OCI-LY7 (cell line): Measurements from ENCODE around the gene NELL1. TPM values are rescaled to one million over a fixed set of nuclear protein-coding genes. Genes with fewer than 3 reads are reported as not detected.

Experiments
- BruUV-seq: library from RNA; stranded (reverse); fragments of 400-500 nt; replicated peaks from 2 replicates; lab custom pipeline; 2021; lab: Mats Ljungman, UMichigan
- CTCF ChIA-PET: fragments of 300-600 bp; sonication (Branson Sonifier 250); formaldehyde crosslinking; loops from one replicate; lab custom pipeline; 2022; ENCODE audit warnings: antibody characterized with exemption; ENCODE audit not compliant: unreplicated experiment; lab: Charles Lee
- POLR2A ChIA-PET: fragments of 300-600 bp; sonication (Branson Sonifier 250); formaldehyde crosslinking; loops from one replicate; lab custom pipeline; 2022; ENCODE audit warnings: antibody characterized with exemption; lab: Charles Lee
- DNase-seq: peaks from one replicate; pipeline ENCODE4 v3.0.0-alpha.2; 2015; ENCODE audit warnings: low spot score
- H2AFZ ChIP-seq: fragments of 200-600 bp; sonication (generic), shearing (Covaris generic); 2 replicates; pipeline ENCODE4 v1.6.1; 2014; ENCODE audit warnings: mild to moderate bottlenecking, antibody characterized with exemption, low read length, moderate library complexity
- H3K27ac ChIP-seq: fragments of 200-600 bp; sonication (generic); 2 replicates; pipeline ENCODE4 v1.5.1; 2014; ENCODE audit warnings: mixed run types, low read depth, mild to moderate bottlenecking, moderate library complexity, low read length, inconsistent platforms; ENCODE audit not compliant: poor library complexity, severe bottlenecking
- H3K36me3 ChIP-seq: fragments of 200-600 bp; sonication (generic); 2 replicates; pipeline ENCODE4 v1.6.1; 2014; ENCODE audit warnings: mild to moderate bottlenecking, antibody characterized with exemption, low read length, moderate library complexity, mixed read lengths; ENCODE audit not compliant: insufficient read depth
- H3K4me1 ChIP-seq: fragments of 200-600 bp; sonication (generic); 2 replicates; pipeline ENCODE4 v1.5.1; 2014; ENCODE audit warnings: mild to moderate bottlenecking, low read length; ENCODE audit not compliant: insufficient read depth, poor library complexity, severe bottlenecking
- H3K4me2 ChIP-seq: fragments of 200-600 bp; sonication (generic); 2 replicates; pipeline ENCODE4 v1.6.1; 2014; ENCODE audit warnings: mild to moderate bottlenecking, low read length
- H3K4me3 ChIP-seq: fragments of 200-600 bp; sonication (generic); 2 replicates; pipeline ENCODE4 v1.5.1; 2014; ENCODE audit warnings: mild to moderate bottlenecking, low read depth, low read length; ENCODE audit not compliant: poor library complexity, severe bottlenecking
- H3K79me2 ChIP-seq: fragments of 200-600 bp; sonication (generic); 2 replicates; pipeline ENCODE4 v1.6.1; 2016; ENCODE audit warnings: low read depth, mild to moderate bottlenecking, low read length, moderate library complexity, mixed read lengths; ENCODE audit not compliant: insufficient read depth
- H3K9me2 ChIP-seq: fragments of 200-600 bp; sonication (generic); 2 replicates; pipeline ENCODE4 v1.6.1; 2016; ENCODE audit warnings: mild to moderate bottlenecking, low read length, mixed read lengths; ENCODE audit not compliant: insufficient read depth
- H3K9me3 ChIP-seq: fragments of 200-600 bp; sonication (generic); 2 replicates; pipeline ENCODE4 v1.6.1; 2014; ENCODE audit warnings: mild to moderate bottlenecking, mixed run types, low read length, mixed read lengths
- H4K20me1 ChIP-seq: fragments of 200-600 bp; sonication (generic); 2 replicates; pipeline ENCODE4 v1.6.1; 2014; ENCODE audit warnings: mild to moderate bottlenecking, antibody characterized with exemption, low read length, moderate library complexity, mixed read lengths; ENCODE audit not compliant: insufficient read depth
- EZH2phosphoT487 ChIP-seq: fragments of 200-600 bp; sonication (generic); IDR thresholded peaks from 2 replicates; pipeline ENCODE4 v1.6.1; 2018; ENCODE audit warnings: low read depth, borderline replicate concordance, mild to moderate bottlenecking, mixed run types, antibody characterized with exemption, low read length, moderate library complexity, mixed read lengths
- intact Hi-C: fragments of 100-400 bp; cut with micrococcal nuclease; formaldehyde crosslinking; loops from one replicate; pipeline ENCODE4 v1.10.0; 2022; ENCODE audit not compliant: unreplicated experiment
- total RNA-seq, 2 experiments: library from RNA; depleted of rRNA in 1 of 2; stranded (reverse); fragments of >200 nt in 1 of 2; shearing (Covaris generic) in 1 of 2; gene quantifications; 2 replicates each; pipeline ENCODE4 v1.2.3, GENCODE V29; 2014 to 2022
- TF ChIP-seq, protein P1 (sequence below): fragments of 200-600 bp; sonication (generic); conservative IDR thresholded peaks from 2 replicates; pipeline ENCODE4 v1.5.1; 2014; ENCODE audit warnings: mild to moderate bottlenecking, antibody characterized with exemption, low read length, moderate library complexity, mixed read lengths

Gene NELL1
- total RNA-seq, 2 experiments from 2014 or later: not detected

DNA sequence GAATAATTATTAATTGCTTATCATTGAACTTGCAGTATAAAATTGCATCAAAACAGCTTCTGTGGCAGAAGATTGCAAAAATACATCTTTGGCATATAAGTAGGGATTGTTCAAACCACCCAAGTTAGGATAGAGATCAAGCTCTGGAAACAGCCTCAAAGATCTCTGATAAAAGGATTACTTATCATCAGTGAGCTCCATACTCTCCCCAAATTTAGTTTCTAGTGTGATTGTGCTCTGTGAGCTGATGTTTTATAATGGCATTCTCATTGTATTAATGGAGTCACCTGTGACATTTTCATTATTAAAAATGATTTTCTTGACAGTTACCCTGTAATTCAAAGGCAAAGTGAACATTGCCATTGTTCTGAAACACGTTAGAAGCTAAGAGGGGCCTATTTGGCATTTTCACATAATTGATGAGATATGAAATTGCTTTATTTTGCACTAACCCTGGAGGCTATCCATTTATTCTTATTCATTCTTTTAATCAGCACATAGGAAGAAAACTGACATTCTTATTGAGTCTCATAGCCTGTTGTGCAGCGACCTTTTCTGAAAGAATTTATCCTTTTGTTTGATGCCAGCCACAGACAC, 897.2 kb downstream of the NELL1 start:
- Histone ChIP-seq H3K4me1 (peaks cover 23% of the 10 kb centered on the region), H2AFZ (peak overlapping the region; percentile 30; the same call in 1 of the 2 replicates), H3K27ac (no peak overlapping the region), H3K79me2 (no peaks in the 10 kb centered on the region), H3K4me2 (no peak overlapping the region), H4K20me1 (no peaks in the 10 kb centered on the region), H3K9me2 (no peaks in the 10 kb centered on the region), H3K9me3 (no peaks in the 10 kb centered on the region), H3K4me3 (no peak overlapping the region), H3K36me3 (no peaks in the 10 kb centered on the region)
- no peak for DNase-seq
- TF ChIP-seq, protein P1, sequence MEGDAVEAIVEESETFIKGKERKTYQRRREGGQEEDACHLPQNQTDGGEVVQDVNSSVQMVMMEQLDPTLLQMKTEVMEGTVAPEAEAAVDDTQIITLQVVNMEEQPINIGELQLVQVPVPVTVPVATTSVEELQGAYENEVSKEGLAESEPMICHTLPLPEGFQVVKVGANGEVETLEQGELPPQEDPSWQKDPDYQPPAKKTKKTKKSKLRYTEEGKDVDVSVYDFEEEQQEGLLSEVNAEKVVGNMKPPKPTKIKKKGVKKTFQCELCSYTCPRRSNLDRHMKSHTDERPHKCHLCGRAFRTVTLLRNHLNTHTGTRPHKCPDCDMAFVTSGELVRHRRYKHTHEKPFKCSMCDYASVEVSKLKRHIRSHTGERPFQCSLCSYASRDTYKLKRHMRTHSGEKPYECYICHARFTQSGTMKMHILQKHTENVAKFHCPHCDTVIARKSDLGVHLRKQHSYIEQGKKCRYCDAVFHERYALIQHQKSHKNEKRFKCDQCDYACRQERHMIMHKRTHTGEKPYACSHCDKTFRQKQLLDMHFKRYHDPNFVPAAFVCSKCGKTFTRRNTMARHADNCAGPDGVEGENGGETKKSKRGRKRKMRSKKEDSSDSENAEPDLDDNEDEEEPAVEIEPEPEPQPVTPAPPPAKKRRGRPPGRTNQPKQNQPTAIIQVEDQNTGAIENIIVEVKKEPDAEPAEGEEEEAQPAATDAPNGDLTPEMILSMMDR: no peak
- no peak for TF ChIP-seq EZH2phosphoT487
- intact Hi-C loops: no loop called here
- BruUV-seq: no TSS peak
- POLR2A ChIA-PET: interaction anchor here (1.8 kb wide), 1 partner anchor 11 kb away, joined by 6 read pairs; no protein-coding TSS in a partner anchor
- CTCF ChIA-PET: no interaction called here

DNA sequence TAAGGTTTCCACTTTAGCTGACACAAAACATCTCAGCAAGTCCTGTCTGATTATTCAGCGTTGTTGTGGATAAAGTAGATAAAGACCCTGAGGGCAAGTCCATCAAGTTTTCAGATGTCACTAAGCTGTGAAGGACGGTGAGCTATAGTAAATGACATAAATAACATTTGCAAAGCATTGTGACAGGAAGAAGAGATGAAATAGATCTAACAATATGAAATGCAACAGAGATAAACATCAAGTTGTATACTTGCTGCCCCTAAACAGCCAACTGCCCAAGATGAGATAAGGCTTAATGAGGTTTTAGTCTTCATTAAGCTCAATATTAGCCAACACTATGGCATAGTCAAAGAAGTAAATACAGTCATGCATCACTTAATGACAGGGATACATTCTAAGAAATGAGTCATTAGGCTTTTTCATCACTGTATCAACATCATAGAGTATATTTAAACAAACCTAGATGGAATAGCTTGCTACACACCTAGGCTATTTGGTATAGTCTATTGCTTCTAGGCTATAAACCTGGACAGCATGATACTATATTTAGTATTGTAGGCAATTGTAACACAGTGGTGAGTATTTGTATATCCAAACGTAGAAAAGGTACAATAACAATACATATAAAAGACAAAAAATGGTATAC, 898.4 kb downstream of the NELL1 start:
- no peak overlapping the region for H3K27ac ChIP-seq
- H3K9me3 ChIP-seq: no peaks in the 10 kb centered on the region
- peaks cover 23% of the 10 kb centered on the region for H3K4me1 ChIP-seq
- TF ChIP-seq, protein P1: no peak
- H2AFZ ChIP-seq: no peak overlapping the region
- no peaks in the 10 kb centered on the region for H4K20me1 ChIP-seq
- CTCF ChIA-PET: no interaction called here
- no peaks in the 10 kb centered on the region for H3K36me3 ChIP-seq
- POLR2A ChIA-PET: interaction anchor here (0.6 to 1.5 kb wide), 4 partner anchors 11 to 846 kb away, joined by 3 to 5 read pairs (median 4); no protein-coding TSS in a partner anchor
- BruUV-seq: no TSS peak
- H3K9me2 ChIP-seq: no peaks in the 10 kb centered on the region
- intact Hi-C loops: no loop called here
- no peak for DNase-seq
- no peak overlapping the region for H3K4me3 ChIP-seq
- H3K79me2 ChIP-seq: no peaks in the 10 kb centered on the region
- H3K4me2 ChIP-seq: no peak overlapping the region

DNA sequence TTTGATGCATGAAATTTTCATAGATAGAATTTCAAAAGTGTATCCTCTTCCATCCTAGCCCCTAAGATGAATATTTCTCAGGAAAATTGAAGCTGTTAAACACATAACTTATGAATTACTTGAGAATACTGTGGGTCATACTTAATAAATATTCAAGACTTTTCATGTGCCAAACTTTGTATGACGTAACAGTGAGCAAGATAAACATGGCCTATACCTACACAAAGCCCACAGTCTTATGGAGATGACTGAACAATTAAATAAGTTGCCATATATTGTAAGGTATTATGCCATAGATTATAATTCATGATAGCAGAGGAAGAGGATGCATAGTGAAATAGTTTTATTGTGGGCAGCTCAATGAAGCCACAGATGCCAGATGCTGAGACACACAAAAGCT, 902.8 kb downstream of the NELL1 start:
- Histone ChIP-seq H3K4me1 (no peaks in the 10 kb centered on the region), H3K9me2 (no peaks in the 10 kb centered on the region), H3K4me2 (no peak overlapping the region), H3K4me3 (no peak overlapping the region), H3K79me2 (no peaks in the 10 kb centered on the region), H3K9me3 (no peaks in the 10 kb centered on the region), H3K36me3 (no peaks in the 10 kb centered on the region), H4K20me1 (no peaks in the 10 kb centered on the region), H3K27ac (no peak overlapping the region), H2AFZ (no peak overlapping the region)
- TF ChIP-seq, protein P1: no peak
- no peak for TF ChIP-seq EZH2phosphoT487
- POLR2A ChIA-PET: interaction anchor here (0.6 to 1.3 kb wide), 2 partner anchors 19 to 286 kb away, joined by 3 to 4 read pairs; no protein-coding TSS in a partner anchor
- DNase-seq: no peak
- intact Hi-C loops: no loop called here
- BruUV-seq: no TSS peak
- CTCF ChIA-PET: no interaction called here
